Stimulated activated CD4-positive, alpha-beta T cell treated with anti-CD3 and anti-CD28 coated beads, Interleukin-1b, Interleukin-23, amount 100 ng/mL, for 48 hours (primary cell): ENCODE measurements around the gene LRRC4.

Experiments used
- DNase-seq: peaks from one replicate; pipeline ENCODE4 v3.0.0-alpha.2; 2020

Gene LRRC4

DNA sequence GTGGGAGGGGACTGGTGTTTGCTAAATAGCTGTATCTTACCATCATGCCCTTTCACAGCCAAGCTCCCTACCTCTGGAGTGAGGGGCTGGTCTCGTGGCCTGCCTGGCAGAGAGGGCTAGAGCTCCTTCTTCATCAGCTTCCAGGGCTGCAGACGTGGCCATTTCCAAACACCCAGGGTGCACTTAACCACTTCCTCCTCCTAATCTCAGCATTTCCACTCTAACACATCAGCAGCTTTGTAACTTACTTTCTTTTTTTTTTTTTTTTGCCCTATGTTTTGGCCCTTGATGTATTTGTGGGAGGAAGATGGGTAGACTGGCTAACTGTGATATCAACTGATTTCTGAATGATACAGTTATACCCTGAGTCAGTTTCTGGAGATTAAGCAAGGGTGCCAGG lies 27.4 kb downstream of the LRRC4 start:
- DNase-seq: no peak

GRCh38 chr7:128003167-128003566 lies 28.1 kb downstream of the LRRC4 start:
- DNase-seq: no peak

- DNase-seq: no peak
Observed at GRCh38 chr7:128000854-128001265, 30.4 kb downstream of the LRRC4 start.

- DNase-seq: no peak
Observed at GRCh38 chr7:128000048-128000447, 31.2 kb downstream of the LRRC4 start.

DNA sequence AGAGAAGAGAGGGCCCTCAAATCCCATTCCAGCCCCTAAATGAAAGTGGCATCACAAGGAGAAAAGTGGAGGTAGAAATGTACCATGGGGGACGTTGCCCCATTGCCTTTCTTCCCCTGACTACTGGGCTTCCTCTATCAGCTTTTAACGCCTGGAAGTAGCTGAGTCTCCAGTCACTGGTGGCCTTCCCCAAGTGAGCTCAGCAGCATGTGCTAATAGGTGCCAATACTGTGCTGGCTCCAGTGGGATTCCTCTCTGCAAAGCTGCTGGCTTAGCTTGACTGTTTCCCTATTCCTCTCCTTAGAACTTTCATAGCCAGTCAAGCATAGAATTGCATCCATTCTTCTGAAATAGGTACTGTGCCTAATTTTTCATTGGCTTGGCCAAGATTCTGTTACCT lies 32.6 kb downstream of the LRRC4 start:
- DNase-seq: no peak

DNA sequence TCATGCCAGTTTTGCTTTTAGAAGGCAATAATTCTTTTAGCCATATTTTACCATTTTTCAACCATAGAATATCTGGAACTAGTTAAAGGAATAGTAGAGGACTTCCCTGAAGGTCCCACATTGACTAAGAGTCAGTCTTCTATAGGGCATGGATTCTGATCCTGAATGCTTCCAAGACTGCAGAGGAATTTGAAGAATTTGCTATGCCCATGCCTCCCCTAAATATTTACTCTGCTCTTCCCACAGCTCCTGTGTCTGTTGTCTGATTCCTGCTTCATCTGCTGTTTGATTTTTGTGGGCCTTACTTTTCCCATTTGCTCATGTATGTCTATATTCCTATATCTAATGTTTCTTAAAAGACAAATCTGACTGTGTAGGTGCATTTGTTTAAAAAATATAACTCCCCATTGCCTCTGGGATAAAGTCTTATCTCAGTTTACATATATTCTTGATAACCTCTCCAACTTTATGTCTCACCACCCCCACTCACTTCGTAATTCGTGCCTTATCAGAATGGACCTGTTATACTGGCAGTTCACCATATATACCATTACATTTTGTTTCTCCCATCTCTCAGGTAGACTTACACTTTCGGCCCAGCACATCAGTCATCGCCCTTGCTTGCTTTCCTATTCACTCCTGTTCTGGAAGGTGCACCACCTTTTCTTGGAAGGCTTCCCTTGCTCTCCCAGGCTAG lies 33.9 kb downstream of the LRRC4 start:
- no peak for DNase-seq

GRCh38 chr7:127996253-127997071 lies 34.8 kb downstream of the LRRC4 start:
- DNase-seq: no peak

DNA sequence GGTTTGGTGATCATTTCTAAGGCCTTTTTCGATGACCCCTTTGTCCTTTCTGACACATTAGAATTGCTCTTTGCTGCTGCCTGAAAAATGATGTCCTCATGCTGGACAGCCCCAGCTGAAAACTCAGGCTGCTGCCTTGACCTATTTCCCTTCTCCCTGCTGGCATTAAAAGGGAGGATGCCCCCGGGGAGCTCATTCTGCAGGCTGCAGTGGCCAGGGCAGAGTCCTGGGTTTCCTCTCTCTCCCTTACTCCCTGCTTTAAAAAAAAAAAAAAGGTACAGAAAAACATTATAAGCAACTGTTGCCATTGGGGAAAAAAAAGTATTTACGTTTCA lies 35.4 kb downstream of the LRRC4 start:
- no peak for DNase-seq

DNA sequence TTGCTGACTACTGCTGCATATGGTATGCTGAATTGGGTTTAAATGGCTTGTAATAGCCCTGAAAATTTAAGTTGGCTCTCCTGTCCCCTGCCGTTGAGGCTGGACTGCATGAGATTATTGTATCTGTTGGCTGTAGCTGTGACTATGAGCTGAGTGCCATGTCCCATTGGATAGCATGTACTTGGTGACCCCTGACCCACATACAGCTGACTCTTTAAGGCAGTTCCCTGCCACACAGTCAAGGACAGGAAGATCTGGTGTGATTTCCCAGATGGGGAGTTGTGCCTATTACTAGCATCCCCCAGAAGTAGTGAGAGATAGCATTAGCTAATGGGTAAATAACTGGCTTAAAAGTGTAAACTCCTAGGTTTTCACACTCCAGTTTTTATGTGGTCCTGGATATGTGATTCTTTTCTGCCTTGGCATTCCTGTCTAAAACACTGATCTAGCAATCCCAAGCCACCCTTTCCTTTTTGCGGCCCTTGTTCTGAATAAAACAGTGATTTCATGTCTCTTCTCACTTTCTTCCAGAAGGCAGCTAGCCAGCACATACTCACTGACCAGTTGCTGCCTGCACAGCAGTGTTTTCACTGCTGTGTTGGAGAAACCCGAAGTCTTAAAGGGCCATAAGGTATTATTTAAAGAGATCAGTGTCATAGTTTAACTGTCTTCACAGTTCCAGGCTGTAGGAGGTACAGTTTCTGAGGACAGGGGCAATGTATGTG lies 35.9 kb downstream of the LRRC4 start:
- no peak for DNase-seq

DNA sequence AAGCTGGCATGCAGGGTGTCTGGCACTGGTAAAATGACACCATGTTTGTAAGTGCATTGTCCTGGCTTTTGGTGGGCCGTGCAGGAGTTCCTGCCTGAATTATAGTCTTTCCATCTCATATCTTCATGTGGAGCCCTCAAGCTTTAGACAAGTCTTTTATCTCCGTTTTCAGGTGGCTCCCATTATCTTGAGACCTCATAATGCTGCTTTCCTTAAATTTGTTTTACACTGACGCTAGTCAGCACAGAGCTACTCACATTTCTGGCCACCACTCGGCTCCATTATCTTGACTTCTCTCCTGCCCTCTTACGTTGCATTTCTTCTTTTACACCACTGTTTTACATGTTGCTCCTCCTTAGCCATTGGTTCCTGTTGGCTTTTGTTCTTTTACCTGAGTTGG lies 37.2 kb downstream of the LRRC4 start:
- no peak for DNase-seq

DNA sequence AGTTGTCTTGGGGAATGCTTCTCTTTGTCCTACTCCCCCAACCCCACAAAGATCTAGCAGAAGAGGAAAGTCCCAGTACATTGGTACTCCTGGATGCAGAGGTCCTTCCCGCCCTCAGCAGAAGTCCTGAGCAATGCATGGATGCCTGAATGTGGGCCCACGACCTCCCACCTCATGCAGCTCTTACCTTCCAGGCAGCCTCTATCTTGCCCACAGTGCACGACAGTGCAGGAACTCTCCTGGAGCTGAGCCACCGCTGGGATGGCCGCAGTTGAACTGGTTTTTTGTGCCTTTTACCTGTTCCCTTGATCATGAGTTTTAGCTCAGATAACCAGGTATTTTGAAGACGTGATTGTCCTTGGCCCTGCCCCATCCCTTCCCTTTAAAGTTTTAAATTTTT lies 37.9 kb downstream of the LRRC4 start:
- DNase-seq: no peak

DNA sequence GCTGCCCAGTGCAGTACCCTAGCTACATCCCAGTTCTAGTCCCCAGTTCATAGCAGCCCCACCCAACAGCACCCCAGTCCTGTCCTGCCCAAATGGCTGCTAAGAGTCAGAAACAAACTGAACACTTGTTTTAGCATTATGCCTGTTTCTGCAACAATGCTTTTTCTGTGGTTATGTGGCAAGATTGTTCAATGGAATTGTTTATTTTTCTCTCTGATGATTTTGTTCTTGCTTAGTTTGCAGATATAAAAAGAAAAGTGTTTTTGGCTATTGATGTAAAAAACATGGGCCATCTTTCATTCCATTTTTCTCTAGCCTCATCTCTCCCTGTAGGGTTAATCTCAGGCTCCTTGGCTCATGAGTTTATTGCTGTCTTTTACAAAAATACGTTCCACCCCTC lies 42.5 kb downstream of the LRRC4 start:
- DNase-seq: no peak

GRCh38 chr7:127986581-127987521 lies 44.4 kb downstream of the LRRC4 start:
- no peak for DNase-seq

DNA sequence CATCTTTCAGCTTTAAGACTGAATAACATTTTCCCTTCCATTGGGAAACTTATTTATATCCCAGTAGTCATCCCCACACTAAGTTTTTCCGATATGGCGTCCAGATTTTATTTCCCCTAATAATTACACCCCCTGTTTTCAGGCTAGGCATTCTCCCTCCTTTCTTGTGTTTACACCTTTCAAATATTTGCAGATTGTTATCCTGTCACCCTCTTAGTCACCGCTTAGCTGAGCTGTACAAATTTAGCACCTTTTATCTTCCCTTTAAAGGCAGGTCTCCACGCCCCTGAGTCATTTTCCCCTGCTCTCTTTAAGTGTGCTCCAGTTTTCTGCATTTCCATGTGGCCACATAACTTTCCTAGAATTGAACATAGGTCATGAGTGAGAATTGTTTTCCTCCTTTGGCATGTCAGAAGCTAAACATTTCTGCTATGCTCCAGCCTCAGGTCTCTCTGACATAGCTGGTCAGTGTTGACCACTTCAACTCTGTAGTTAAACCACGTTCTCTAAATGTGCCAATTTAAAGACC lies 47.4 kb downstream of the LRRC4 start:
- DNase-seq: no peak

DNA sequence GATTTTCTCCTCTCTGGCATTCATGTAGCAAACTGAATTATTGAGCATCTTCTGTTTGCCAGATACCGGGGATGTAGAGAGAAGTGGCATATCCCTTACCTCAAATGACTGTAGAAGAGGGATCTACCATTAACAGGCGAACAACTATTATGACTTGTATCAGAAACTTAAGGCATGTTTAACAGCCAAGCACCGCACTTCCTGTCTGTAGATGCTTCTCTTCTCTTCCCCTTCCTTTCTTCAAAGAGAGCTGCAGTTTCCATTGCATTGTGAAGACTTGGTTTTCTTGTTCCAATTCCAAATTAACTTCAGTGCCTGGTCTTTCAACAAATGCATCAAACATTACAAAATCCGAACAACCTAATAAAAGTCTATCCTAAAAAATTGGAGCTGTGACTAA lies 49.3 kb downstream of the LRRC4 start:
- DNase-seq: no peak

DNA sequence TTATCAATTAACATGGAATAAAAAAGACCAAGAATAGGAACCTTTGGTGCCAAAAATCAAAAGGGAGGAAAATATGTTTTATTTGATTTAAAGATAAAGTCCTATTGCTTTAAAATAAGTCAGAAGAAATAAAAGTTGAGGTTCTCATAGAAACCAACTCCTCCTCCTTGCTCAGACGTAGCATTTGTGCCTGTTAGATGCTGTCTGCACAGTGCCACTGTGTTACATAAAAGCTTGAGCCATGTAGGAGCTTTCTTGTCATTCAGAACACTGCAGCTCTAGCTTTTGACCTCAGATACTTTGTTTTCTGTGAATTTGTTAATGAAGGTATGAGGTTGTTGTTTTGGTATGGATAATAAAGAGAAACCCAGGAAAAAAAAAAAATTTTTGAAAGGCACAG lies 50.3 kb downstream of the LRRC4 start:
- no peak for DNase-seq

DNA sequence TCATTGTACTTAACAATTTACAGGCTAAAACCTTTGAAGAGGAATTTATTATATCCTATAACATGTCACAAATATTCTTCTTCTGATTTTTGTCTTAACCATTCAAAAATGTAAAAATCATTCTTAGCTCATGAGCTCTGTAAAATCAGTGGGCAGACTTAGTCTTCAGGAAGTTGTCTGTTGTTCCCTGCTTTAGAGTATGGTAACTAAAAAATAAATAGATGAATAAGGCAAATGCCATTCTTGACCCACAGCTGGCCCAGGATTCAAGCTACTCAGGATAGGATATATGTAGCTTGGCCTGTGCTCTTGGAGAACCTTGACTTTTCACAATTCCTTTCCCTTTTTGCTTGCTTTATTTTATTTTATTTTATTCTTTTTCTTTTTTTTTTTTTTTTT lies 51.5 kb downstream of the LRRC4 start:
- DNase-seq: no peak

DNA sequence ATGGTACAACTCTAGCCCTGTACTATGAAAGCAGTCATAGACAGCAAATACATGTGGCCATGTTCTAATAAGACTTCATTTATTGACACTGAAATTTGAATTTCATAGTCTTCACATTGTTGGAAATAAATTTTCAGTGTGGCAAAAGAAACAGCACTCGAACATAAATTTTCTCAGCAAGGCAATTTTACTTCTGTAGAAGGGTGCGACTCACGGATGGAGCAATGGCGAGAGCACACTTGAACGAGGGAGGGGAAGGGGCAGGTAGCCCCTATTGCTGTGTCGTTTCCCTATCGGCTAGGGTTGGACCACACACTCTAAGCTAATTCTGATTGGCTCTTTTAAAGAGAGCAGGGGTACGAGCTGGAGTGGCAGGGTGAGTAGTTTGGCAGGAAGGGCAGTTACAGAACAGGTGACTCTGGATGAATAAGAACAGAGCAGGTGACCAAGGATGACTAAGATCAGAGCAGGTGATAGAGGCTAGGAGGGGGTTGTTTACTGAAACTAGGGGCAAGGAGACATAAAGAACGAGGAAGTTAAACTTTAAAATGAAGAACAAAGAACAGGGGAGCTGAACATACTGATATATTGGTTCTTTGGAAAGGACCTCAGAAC lies 52.0 kb downstream of the LRRC4 start:
- no peak for DNase-seq

GRCh38 chr7:127978421-127978820 lies 52.8 kb downstream of the LRRC4 start:
- DNase-seq: no peak
